Coronary artery (tissue), 2 donors: ENCODE results near the gene ARF6.

ENCODE experiments used
- DNase-seq: peaks from one replicate; pipeline ENCODE4 v3.0.0-alpha.2; 2017; ENCODE audit warnings: low spot score
- H3K27ac ChIP-seq, 2 donors: fragments of 200-600 bp; sonication (generic); one replicate each; pipeline ENCODE4 v1.5.1; 2016 to 2019
- H3K4me3 ChIP-seq: fragments of 200-600 bp; sonication (generic); 2 replicates; pipeline ENCODE4 v1.5.1; 2016; ENCODE audit warnings: mild to moderate bottlenecking, moderate library complexity
- TF ChIP-seq, protein P1 (sequence below): fragments of 200-600 bp; sonication (generic); IDR thresholded peaks from one replicate; pipeline ENCODE4 v1.5.1; 2019; ENCODE audit warnings: antibody characterized with exemption

ARF6 gene

DNA sequence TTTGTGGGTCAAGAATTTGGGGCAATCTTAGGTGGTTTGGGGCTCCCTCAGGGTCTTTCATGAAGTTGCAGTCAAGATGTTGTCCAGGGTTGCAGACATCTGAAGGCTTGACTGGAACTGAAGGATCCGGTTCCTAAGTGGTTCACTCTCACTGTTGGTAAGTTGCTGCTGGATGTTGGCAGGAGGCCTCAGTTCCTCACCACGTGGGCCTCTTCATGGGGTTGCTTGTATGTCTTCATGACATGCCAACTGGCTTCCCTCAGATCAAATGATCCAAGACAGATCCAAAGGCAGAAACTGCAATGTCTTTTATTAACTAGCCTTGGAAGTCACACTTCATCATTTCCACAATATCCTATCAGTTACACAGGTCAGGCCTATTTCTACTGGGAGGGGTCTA lies 49.2 kb downstream of the ARF6 start:
- no peak overlapping the region for H3K4me3 ChIP-seq
- H3K27ac ChIP-seq, result no peak overlapping the region
- no peak for DNase-seq
- TF ChIP-seq, protein P1, sequence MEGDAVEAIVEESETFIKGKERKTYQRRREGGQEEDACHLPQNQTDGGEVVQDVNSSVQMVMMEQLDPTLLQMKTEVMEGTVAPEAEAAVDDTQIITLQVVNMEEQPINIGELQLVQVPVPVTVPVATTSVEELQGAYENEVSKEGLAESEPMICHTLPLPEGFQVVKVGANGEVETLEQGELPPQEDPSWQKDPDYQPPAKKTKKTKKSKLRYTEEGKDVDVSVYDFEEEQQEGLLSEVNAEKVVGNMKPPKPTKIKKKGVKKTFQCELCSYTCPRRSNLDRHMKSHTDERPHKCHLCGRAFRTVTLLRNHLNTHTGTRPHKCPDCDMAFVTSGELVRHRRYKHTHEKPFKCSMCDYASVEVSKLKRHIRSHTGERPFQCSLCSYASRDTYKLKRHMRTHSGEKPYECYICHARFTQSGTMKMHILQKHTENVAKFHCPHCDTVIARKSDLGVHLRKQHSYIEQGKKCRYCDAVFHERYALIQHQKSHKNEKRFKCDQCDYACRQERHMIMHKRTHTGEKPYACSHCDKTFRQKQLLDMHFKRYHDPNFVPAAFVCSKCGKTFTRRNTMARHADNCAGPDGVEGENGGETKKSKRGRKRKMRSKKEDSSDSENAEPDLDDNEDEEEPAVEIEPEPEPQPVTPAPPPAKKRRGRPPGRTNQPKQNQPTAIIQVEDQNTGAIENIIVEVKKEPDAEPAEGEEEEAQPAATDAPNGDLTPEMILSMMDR, result no peak

DNA sequence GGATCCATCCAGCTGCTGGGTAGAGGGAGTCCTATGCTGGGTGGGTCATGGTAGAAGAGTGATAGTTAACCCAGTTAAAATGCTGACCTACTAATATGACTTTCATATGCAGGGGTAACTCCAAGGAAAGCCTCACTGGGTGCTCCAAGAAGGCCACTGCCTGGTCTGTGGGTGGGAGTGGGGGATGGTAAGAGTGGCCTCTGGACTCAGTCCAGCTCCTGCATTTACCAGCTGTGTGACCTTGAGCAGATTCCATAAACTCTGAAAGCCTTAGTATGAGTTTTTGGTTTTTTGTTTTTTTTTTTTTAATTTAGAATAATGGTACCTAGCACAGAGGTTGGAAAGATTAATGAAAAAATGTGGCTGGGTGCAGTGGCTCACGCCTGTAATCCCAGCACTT lies 51.6 kb downstream of the ARF6 start:
- Histone ChIP-seq H3K4me3 (no peak overlapping the region), H3K27ac (no peak overlapping the region)
- TF ChIP-seq, protein P1, result no peak
- DNase-seq, result no peak

DNA sequence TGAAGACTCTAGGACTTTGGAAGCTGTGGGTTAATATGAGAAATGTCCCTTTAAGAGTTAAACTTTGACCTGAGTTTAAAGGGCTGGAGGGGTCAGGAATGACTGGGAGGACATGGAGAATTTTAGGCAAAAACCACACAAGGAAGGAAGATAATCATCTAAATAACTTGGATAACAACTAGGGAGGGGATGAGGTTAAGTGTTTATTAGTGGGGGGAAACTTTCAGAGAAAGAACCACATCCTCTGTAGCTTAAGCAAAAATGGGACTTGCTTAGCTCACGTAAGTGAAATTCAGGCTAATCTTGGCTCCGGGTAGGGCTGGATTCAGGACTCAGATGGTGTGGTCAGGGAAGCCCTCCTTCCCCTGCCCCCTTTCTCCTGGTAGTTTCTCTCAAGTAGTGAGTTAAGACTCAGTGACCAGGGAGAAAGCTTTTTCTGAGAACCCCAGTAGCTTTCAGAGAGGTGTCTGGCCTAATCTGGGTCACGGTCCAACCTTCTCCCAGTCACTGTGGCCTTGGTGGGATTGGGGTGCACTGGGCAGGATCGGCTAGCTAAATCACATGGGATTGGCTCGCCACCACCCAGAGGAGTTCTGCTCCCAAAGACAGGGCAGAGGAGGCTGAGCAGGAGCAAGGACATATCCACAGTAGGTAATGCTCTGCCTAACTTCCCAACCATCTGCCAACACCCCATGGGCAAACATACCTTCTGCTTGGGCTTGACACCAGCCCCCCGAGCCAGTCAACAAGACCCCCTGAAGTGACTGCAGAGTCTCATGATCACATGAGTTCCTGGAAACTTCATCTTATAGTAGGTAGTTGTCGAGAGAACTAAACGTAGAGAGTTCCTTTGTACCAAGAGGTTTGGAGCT lies 52.8 kb downstream of the ARF6 start:
- Histone ChIP-seq H3K4me3 (no peak overlapping the region), H3K27ac (peak overlapping the region in 1 of 2 donors; percentile 2)
- TF ChIP-seq, protein P1, result no peak
- DNase-seq, result no peak
